Choroid plexus epithelial cell (primary cell): ENCODE measurements around the gene UBL7.

Experiments used
- DNase-seq: peaks from one replicate; pipeline ENCODE4 v3.0.0-alpha.2; 2010; ENCODE audit warnings: low read depth
- H3K4me3 ChIP-seq: 2 replicates; pipeline ENCODE4 v1.5.1; 2011; ENCODE audit warnings: low read depth, mild to moderate bottlenecking, control low read depth, low read length, moderate library complexity
- CTCF ChIP-seq: conservative IDR thresholded peaks from 2 replicates; pipeline ENCODE4 v1.5.1; 2011; ENCODE audit warnings: low read depth, mild to moderate bottlenecking, control low read depth, inconsistent platforms, low read length, moderate library complexity

UBL7 gene

DNA sequence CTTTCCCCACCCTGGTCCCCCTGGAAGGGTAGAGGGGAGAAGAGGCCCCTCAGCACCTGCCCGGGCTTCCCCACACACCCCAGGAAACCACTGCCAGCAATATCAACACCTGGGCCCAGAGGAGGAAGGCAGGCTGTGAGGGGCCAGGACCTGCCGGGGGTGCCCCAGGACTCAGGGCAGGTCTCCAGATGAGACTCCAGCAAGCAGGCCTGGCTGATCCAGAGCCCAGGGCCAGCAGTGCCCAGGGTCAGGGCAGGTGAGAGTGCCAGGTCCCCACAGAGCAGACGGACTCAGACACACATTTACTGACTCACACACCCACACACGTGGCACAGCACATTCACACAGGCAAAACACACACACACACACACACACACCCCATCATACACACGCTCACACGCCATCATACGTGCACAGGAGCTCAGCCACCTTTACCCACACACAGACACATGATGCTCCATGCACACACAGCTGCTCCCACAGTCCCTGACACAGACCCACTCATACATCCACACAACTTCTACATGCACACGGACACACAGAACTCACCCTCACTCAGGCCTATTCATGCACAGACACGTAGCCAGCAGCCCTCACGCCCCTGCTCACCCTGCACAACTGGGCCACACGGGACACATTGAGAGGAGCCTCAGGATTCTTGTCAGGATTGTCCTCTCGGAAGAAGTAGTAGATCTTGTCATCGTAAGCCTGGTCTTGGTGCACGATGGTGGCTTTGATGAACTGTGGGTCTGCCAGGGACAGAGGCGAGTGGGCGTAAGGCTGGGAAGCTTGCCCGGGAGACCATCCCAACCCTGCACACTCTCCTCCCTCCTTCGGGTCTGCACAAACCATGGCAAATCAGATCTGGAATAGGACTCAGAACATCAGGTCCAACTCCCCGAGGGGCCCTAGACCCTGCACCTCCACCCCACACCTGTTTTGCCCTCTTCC is 44.7 kb downstream of the UBL7 start:
- no peak for DNase-seq
- no peak overlapping the region for H3K4me3 ChIP-seq

GRCh38 chr15:74414603-74415338 is 46.2 kb downstream of the UBL7 start:
- no peak overlapping the region for H3K4me3 ChIP-seq
- DNase-seq = no peak
- TF ChIP-seq CTCF = no peak

More for the DNA sequence above, 44.7 kb downstream of the UBL7 start:
- no peak for TF ChIP-seq CTCF

DNA sequence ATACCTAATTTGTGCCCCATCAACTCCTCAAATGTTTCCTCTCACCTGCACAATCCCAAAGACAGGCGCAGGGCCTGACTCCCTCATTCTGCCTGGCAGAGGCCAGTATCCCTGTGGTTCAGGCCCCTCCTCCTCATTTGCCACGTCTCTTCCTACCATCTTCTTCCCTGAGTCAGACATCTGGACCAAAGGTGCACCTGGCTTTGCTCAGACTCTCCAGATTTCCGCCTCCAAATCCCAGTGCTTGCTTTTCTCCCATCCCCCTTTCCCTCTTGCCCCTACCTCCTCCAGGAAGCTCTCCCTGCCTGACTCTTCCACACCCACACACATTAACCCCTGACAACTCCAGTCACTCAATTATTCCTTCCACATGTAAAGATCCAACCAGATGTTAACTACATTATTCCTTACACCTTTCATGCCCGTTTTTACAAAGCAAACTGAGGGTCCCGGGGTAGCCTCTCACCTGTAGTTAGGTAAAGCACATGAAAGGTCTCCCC is 46.8 kb downstream of the UBL7 start:
- no peak for DNase-seq
- H3K4me3 ChIP-seq = no peak overlapping the region
- TF ChIP-seq CTCF = no peak

DNA sequence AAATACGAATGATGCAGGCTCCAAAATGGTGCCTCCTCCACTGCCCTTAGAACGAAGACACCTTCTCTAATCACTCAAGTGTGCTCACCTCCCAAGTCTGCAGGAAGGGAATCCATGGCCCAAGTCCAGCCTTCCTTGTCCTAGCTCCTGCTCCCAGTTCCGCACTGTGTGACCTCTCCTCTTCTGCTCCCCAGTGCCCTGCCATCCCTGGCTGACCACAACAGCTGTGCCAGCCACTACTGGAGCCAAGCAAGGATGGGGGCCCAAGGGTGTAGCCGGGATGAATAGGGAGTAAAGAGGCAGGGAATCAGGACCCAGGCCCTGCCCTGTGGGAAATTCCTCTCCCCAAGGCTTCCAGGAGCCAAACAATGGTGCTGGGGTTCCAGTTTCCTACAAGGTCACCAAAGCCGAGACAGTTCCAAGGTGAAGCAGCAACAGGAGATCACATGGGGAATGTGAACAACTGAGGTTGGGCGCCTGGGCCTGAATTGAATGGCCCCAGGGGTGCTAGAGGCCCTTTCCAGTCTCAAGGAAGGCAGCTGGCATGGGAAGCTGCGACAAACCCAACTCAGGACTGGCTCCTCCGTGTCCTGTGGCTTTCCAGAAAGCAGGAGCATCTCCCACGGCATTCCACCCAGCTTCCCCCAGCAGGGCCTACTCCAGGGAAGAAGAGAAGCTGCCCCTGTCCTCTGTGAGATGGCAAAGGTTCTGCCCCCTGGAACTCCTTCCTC is 47.4 kb downstream of the UBL7 start:
- TF ChIP-seq CTCF = no peak
- no peak overlapping the region for H3K4me3 ChIP-seq
- DNase-seq = no peak

- no peak for DNase-seq
- H3K4me3 ChIP-seq = no peak overlapping the region
- no peak for TF ChIP-seq CTCF
Measured at GRCh38 chr15:74412159-74412558, 48.8 kb downstream of the UBL7 start.

DNA sequence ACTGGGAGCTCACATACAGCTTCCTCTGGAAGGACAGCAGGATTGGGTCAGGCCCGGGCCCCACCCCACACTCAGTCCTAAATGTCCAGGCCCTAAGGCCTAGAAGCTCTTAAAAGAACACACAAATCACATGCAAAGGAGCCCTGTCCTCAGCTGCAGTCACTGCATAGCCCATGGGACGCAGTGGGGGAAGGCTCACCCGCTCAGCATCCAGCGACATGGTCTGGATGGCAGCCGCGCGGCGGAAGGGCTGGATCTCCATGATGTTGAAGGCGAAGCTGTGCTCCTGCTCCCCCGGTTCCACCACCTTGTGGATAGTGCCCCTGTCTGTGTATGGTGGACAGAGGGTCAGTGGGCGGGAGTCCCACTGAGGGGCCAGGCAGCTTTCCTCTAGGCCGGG is 49.3 kb downstream of the UBL7 start:
- no peak for DNase-seq
- no peak for TF ChIP-seq CTCF
- no peak overlapping the region for H3K4me3 ChIP-seq
